Keratinocyte (primary cell): Measurements from ENCODE around the gene TIAM2. TPM values are rescaled to one million over a fixed set of nuclear protein-coding genes. Genes with fewer than 3 reads are reported as not detected.

Experiments used
- DNase-seq: peaks from one replicate; pipeline ENCODE4 v3.0.0-alpha.2; 2011; ENCODE audit warnings: low read depth, missing footprints, low spot score
- FAIRE-seq: peaks from 2 replicates; lab custom pipeline; 2011; peaks lifted over from hg19 to GRCh38; lab: Jason Lieb, UNC
- H2AFZ ChIP-seq: 2 replicates; pipeline ENCODE4 v1.6.0; 2012; ENCODE audit warnings: low read length, control low read depth, inconsistent platforms; ENCODE audit not compliant: control insufficient read depth
- H3K27ac ChIP-seq: 2 replicates; pipeline ENCODE4 v1.5.1; 2011; ENCODE audit warnings: low read length; ENCODE audit not compliant: control insufficient read depth, insufficient read depth
- H3K27me3 ChIP-seq: 3 replicates; pipeline ENCODE4 v1.6.0; 2011; ENCODE audit warnings: low read length; ENCODE audit not compliant: control insufficient read depth, insufficient read depth; ENCODE audit errors: extremely low read depth
- H3K36me3 ChIP-seq, 2 experiments: 2 replicates in 1 of 2; 3 replicates in 1 of 2; pipeline ENCODE4 v1.5.1; 2011; ENCODE audit warnings: low read length in 2 of 2, mild to moderate bottlenecking in 1 of 2; ENCODE audit not compliant: control insufficient read depth in 2 of 2, insufficient read depth in 2 of 2; ENCODE audit errors: extremely low read depth in 1 of 2
- H3K4me1 ChIP-seq: 3 replicates; pipeline ENCODE4 v1.5.1; 2011; ENCODE audit warnings: low read length; ENCODE audit not compliant: control insufficient read depth, insufficient read depth; ENCODE audit errors: extremely low read depth
- H3K4me2 ChIP-seq: 3 replicates; pipeline ENCODE4 v1.6.0; 2011; ENCODE audit warnings: low read depth, low read length; ENCODE audit not compliant: control insufficient read depth, insufficient read depth; ENCODE audit errors: extremely low read depth
- H3K4me3 ChIP-seq, 3 experiments: fragments of 200-600 bp in 1 of 3; sonication (generic) in 1 of 3; 2 replicates in 2 of 3; 3 replicates in 1 of 3; pipeline ENCODE4 v1.5.1; 2011 to 2016; ENCODE audit warnings: low read length in 3 of 3, mild to moderate bottlenecking in 3 of 3, control low read depth in 2 of 3, inconsistent platforms in 1 of 3, low read depth in 1 of 3, mixed read lengths in 1 of 3, mixed run types in 1 of 3, moderate library complexity in 1 of 3; ENCODE audit not compliant: control insufficient read depth in 2 of 3, insufficient read depth in 2 of 3; ENCODE audit errors: extremely low read depth in 1 of 3
- H3K79me2 ChIP-seq: 2 replicates; pipeline ENCODE4 v1.6.0; 2012; ENCODE audit warnings: low read length; ENCODE audit not compliant: control insufficient read depth, insufficient read depth
- H3K9ac ChIP-seq: 3 replicates; pipeline ENCODE4 v1.6.0; 2011; ENCODE audit warnings: low read length; ENCODE audit not compliant: control insufficient read depth, insufficient read depth; ENCODE audit errors: extremely low read depth
- H3K9me1 ChIP-seq: 3 replicates; pipeline ENCODE4 v1.6.0; 2011; ENCODE audit warnings: low read length; ENCODE audit not compliant: control insufficient read depth, insufficient read depth; ENCODE audit errors: extremely low read depth
- H3K9me3 ChIP-seq: 2 replicates; pipeline ENCODE4 v1.5.1; 2012; ENCODE audit warnings: low read depth, low read length; ENCODE audit not compliant: control insufficient read depth
- H4K20me1 ChIP-seq: 3 replicates; pipeline ENCODE4 v1.6.0; 2011; ENCODE audit warnings: low read length; ENCODE audit not compliant: control insufficient read depth, insufficient read depth; ENCODE audit errors: extremely low read depth
- CTCF ChIP-seq, 3 experiments: IDR thresholded peaks in 1 of 3; conservative IDR thresholded peaks in 1 of 3; optimal IDR thresholded peaks in 1 of 3; 2 replicates in 2 of 3; 3 replicates in 1 of 3; pipeline versions ENCODE3 to v1.5.1; 2011; ENCODE audit warnings: low read length in 3 of 3, mild to moderate bottlenecking in 3 of 3, moderate library complexity in 2 of 3, control low read depth in 1 of 3, inconsistent platforms in 1 of 3; ENCODE audit not compliant: insufficient read depth in 2 of 3; ENCODE audit errors: extremely low read depth in 1 of 3
- EZH2 ChIP-seq: IDR thresholded peaks from one replicate; pipeline ENCODE4 v1.6.1; 2012; ENCODE audit warnings: inconsistent platforms, mild to moderate bottlenecking, low read length, moderate library complexity
- dilution Hi-C: fragments of 300-500 bp; cut with MboI; formaldehyde crosslinking; loops from one replicate; pipeline ENCODE4 v1.7.0; 2020; ENCODE audit warnings: low sequenced_read_pairs; ENCODE audit not compliant: extremely low pct_ligation_motif_present
- polyA plus RNA-seq, 5 experiments: library from polyadenylated mRNA; depleted of rRNA in 3 of 5; stranded (reverse) in 3 of 5; stranded (forward) in 1 of 5; unstranded in 1 of 5; fragments of >200 nt; gene quantifications; 1 replicate in 1 of 5; 2 replicates in 3 of 5; 3 replicates in 1 of 5; pipeline versions ENCODE4 v1.2.1 to v1.2.3, GENCODE V29; 2011 to 2012; ENCODE audit warnings: missing spikeins in 2 of 5, low read depth in 1 of 5, low replicate concordance in 1 of 5

The TIAM2 gene
- polyA plus RNA-seq, 1 donor (not counting 4 experiments of a cell fraction or from before 2014, with no cell fraction given) = 4.0 TPM

DNA sequence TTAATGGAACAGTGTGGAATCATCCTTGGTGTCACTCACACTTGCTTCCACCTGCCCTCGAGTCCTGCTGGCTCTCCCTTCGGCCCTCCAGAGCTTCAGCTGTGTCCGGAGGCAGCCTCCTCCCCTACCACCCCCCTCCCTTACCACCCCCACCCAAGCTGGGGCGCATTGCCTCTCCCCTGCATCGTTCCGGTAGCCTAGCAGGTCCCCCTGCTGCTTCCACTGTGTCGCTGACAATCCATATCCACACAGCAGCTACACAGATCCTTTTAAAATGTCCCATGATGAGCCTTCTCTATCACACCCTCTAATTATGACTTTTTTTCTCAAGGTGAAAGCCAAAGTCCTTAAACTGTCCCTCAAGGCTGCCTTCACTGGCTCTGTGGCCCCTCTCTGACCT is 117.6 kb downstream of the TIAM2 start:
- no peak for FAIRE-seq
- H4K20me1 ChIP-seq = no peaks in the 10 kb centered on the region

DNA sequence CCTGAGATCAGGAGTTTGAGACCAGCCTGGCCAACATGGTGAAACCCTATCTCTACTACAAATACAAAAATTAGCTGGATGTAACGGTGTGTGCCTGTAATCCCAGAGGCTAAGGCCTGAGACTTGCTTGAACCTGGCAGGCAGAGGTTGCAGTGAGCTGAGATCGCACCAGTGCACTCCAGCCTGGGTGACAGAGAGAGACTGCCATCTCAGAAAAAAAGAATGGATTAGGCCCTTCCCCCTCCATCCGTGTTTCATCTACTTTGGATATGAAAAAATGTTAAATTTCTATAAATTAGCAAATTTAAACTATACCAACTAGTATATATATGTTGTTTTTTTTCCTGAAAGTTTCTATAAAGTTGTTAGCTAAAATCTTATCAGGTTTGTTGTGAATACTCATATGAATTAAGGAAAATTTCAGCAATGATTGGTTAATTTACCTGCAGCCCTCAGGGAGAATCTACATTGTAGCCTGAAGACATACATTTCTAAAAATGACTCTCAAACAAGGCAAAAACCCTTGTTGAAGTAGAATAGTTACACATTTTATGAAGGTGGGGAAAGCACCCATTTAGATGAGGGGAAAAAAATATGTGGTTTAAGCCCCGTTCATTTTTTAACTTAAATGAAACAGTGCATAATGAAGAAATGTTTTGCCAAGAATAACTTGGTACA is 120.9 kb downstream of the TIAM2 start:
- H3K9me1 ChIP-seq = no peaks in the 10 kb centered on the region
- no peak overlapping the region for H3K9ac ChIP-seq
- H3K9me3 ChIP-seq = no peaks in the 10 kb centered on the region
- TF ChIP-seq EZH2 = no peak
- no peak for TF ChIP-seq CTCF (optimal IDR thresholded peaks at IDR 0.05 in 1 of 3, IDR thresholded peaks at IDR 0.05 in 1 of 3, conservative IDR thresholded peaks at IDR 0.05 in 1 of 3; ENCODE audit: extremely low read depth in 1 of 3, insufficient read depth in 2 of 3, low read length in 3 of 3)
- H3K4me2 ChIP-seq = no peak overlapping the region
- no peaks in the 10 kb centered on the region for H3K79me2 ChIP-seq
- H2AFZ ChIP-seq = no peak overlapping the region
- no peaks in the 10 kb centered on the region for H3K4me1 ChIP-seq
- DNase-seq = no peak
- no peaks in the 10 kb centered on the region for H3K36me3 ChIP-seq
- H4K20me1 ChIP-seq = no peaks in the 10 kb centered on the region
- FAIRE-seq = no peak
- H3K27me3 ChIP-seq = no peaks in the 10 kb centered on the region
- dilution Hi-C loops = no loop called here
- H3K4me3 ChIP-seq = no peak overlapping the region
- H3K27ac ChIP-seq = no peak overlapping the region

More for the DNA sequence above, 117.6 kb downstream of the TIAM2 start:
- DNase-seq = no peak
- Histone ChIP-seq H3K4me1 (no peaks in the 10 kb centered on the region), H3K4me2 (no peak overlapping the region), H3K27ac (no peak overlapping the region), H3K27me3 (no peaks in the 10 kb centered on the region), H3K4me3 (no peak overlapping the region), H3K9ac (no peak overlapping the region), H3K79me2 (no peaks in the 10 kb centered on the region), H3K9me1 (no peaks in the 10 kb centered on the region), H3K36me3 (no peaks in the 10 kb centered on the region), H3K9me3 (no peaks in the 10 kb centered on the region), H2AFZ (no peak overlapping the region)
- TF ChIP-seq EZH2 (no peak), CTCF (optimal IDR thresholded peaks at IDR 0.05 in 1 of 3, IDR thresholded peaks at IDR 0.05 in 1 of 3, conservative IDR thresholded peaks at IDR 0.05 in 1 of 3; ENCODE audit: extremely low read depth in 1 of 3, insufficient read depth in 2 of 3, low read length in 3 of 3) (no peak)
- dilution Hi-C loops = no loop called here
